Heart right ventricle (tissue), 16 donors: ENCODE data around the gene PRDM2. TPM values are rescaled to one million over a fixed set of nuclear protein-coding genes. Genes with fewer than 3 reads are reported as not detected.

Experiments used
- ATAC-seq, 8 donors: fragments of 200-7000 bp; cut with Tn5 transposase; one replicate each; pipeline ENCODE4 v1.9.1; 2020; ENCODE audit warnings: mild to moderate bottlenecking in 8 of 8, moderate library complexity in 8 of 8, moderate number of reproducible peaks in 1 of 8
- DNase-seq, 2 donors: peaks; one replicate each; pipeline ENCODE4 v3.0.0-alpha.2; 2020
- H3K27ac ChIP-seq, 10 donors: fragments of 200-600 bp; sonication (generic) in 2 of 10; one replicate each; pipeline versions ENCODE4 v1.5.0 to v1.8.0; 2020 to 2022; ENCODE audit warnings: mild to moderate bottlenecking in 3 of 10
- H3K27me3 ChIP-seq, 7 donors: fragments of 200-600 bp; one replicate each; pipeline ENCODE4 v1.8.0; 2021 to 2022; ENCODE audit warnings: mild to moderate bottlenecking in 2 of 7
- H3K36me3 ChIP-seq, 9 donors: fragments of 200-600 bp; sonication (generic) in 1 of 9; one replicate each; pipeline versions ENCODE4 v1.5.0 to v1.8.0; 2020 to 2022; ENCODE audit warnings: mild to moderate bottlenecking in 2 of 9
- H3K4me1 ChIP-seq, 9 donors: fragments of 200-600 bp; sonication (generic) in 1 of 9; one replicate each; pipeline versions ENCODE4 v1.5.0 to v1.8.0; 2020 to 2022; ENCODE audit warnings: mild to moderate bottlenecking in 4 of 9
- H3K4me3 ChIP-seq, 10 donors: fragments of 200-600 bp; sonication (generic) in 2 of 10; one replicate each; pipeline versions ENCODE4 v1.5.0 to v1.8.0; 2020 to 2022; ENCODE audit warnings: mild to moderate bottlenecking in 7 of 10, moderate library complexity in 2 of 10
- H3K9me3 ChIP-seq, 11 donors: fragments of 200-600 bp in 10 of 11; sonication (generic) in 2 of 11; one replicate each; pipeline versions ENCODE4 v1.5.0 to v1.8.0; 2013 to 2022; ENCODE audit warnings: mild to moderate bottlenecking in 2 of 11, control low read depth in 1 of 11, moderate library complexity in 1 of 11
- CTCF ChIP-seq, 9 donors: fragments of 200-600 bp; sonication (generic) in 2 of 9; IDR thresholded peaks; one replicate each; pipeline versions ENCODE4 v1.5.0 to v1.8.0; 2021 to 2022; ENCODE audit warnings: antibody characterized with exemption in 9 of 9, mild to moderate bottlenecking in 5 of 9, moderate library complexity in 1 of 9
- WGBS, 2 donors: extraction: QIAGEN DNeasy Blood & Tissue Kit; methylation state at CpG; one replicate each; pipeline ENCODE4 v1.1.7; 2013; ENCODE audit warnings: inconsistent platforms in 1 of 2; 5-methylcytosine and 5-hydroxymethylcytosine counted together
- intact Hi-C, 10 donors: fragments of 100-400 bp; cut with DNase I; formaldehyde crosslinking; loops; one replicate each; pipeline versions ENCODE4 v1.11.1 to v1.14.2; 2022
- polyA plus RNA-seq, 2 donors: library from polyadenylated mRNA; stranded (reverse); fragments of 200-250 nt; gene quantifications; one replicate each; pipeline ENCODE4 v1.2.3, GENCODE V29; 2013
- total RNA-seq, 10 donors: library from RNA; stranded (reverse); fragmentation: NEBNext Ultra II Directional in 3 of 10; extraction: Animal tissue kit (Norgen Biotek cat#: 25700) in 3 of 10; gene quantifications; one replicate each; pipeline versions ENCODE4 v1.2.1 to v1.2.4, GENCODE V29; 2021 to 2023
- donor health status: Arrhythmogenic right ventricular cardiomyopathy.
- donor health status: ischemic (EF 13 %, LVEDD 7.1; RV severe dilation, severe dysfunction).
- donor health status: healthy with polysubstance abuse.
- donor health status: DM: no; HTN: yes; CAD: no.
- donor health status: DM: no; HTN: no; CAD: no.
- donor health status: ischemic (EF 25% LVEDD 6.9; RV normal size, moderate dysfunction).
- donor health status: ischemic (EF 25% LVEDD 5.7; RV mildly dilated, moderate dysfunction).
- donor health status: healthy.
- donor health status: DM: yes; HTN: yes; CAD: no.
- donor health status: Ischemic cardiomyopathy.
- donor health status: ischemic (EF 35%, LVEDD 5.7; RV mildly dilated, moderate dysfunction).
- donor health status: nonischemic (EF 11% LVEDD 7.7; RV severe dilation, severe dysfunction).
- donor health status: DM: yes; HTN: yes; CAD: no.
- donor health status: PGD.
- donor health status: ischemic (EF 29% LVEDD 5.4; RV normal size, mild dysfunction).
- donor health status: nonischemic (EF 23%, LVEDD 6.1; RV moderate dilation, normal function).

The PRDM2 gene
- total and polyA plus RNA-seq, 12 donors: 10.3 to 57.3 (median 42.4) TPM

- ATAC-seq: no peak
Observed at GRCh38 chr1:13871886-13872285, 171.9 kb downstream of the PRDM2 start.

DNA sequence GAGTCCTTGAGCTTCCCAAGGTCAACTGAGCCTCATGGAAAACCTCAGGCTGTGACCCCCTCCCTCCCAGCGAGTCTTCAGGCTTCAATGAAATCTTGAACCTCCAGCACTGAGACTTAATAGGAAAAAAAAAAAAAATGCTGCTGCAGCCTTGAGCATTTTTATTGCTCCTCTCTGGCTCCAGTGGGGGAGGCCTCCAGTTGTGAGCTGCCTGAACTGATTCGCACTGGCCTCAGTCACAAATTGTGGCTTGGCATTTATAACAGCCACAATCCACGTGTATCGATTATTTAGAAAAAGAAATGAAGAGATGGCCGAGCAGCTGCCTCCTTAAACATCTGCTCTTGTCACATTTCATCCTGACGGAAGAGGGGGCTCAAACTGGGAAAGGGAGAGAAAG, 173.0 kb downstream of the PRDM2 start:
- WGBS, 2 donors: 77 to 79% methylated on average over 6 of the region's 6 CpGs
- Histone ChIP-seq H3K36me3 (no peaks in the 10 kb centered on the region), H3K27me3 (peaks cover 0 to 12% (median 4%) of the 10 kb centered on the region in 7 donors), H3K9me3 (peaks cover 0 to 6% (median 0%) of the 10 kb centered on the region in 11 donors), H3K27ac (no peak overlapping the region), H3K4me1 (no peaks in the 10 kb centered on the region), H3K4me3 (no peak overlapping the region)
- TF ChIP-seq CTCF (IDR thresholded peaks at IDR 0.05): no peak
- intact Hi-C loops: no loop called here
- no peak for ATAC-seq
- DNase-seq: no peak

More at GRCh38 chr1:13871886-13872285, 171.9 kb downstream of the PRDM2 start:
- no peak overlapping the region for H3K27ac ChIP-seq
- WGBS, 2 donors: 82 to 89% methylated on average over 3 of the region's 3 CpGs
- peaks cover 0 to 6% (median 0%) of the 10 kb centered on the region in 11 donors for H3K9me3 ChIP-seq
- intact Hi-C loops: no loop called here
- H3K4me1 ChIP-seq: no peaks in the 10 kb centered on the region
- H3K36me3 ChIP-seq: no peaks in the 10 kb centered on the region
- H3K27me3 ChIP-seq: peaks cover 0 to 6% (median 0%) of the 10 kb centered on the region in 7 donors
- no peak for DNase-seq
- H3K4me3 ChIP-seq: no peak overlapping the region
- TF ChIP-seq CTCF (IDR thresholded peaks at IDR 0.05): no peak

Other genes starting within 250 kb of the PRDM2 start
- 1 to 10 TPM in 4 of 10 donors, under 1 TPM in 4, not detected in 2; 0.20 to 6.7 (median 0.96) TPM for gene LRRC38, start 186.2 kb upstream of the PRDM2 start, total RNA-seq
- gene LRRC38, start 186.2 kb upstream of the PRDM2 start, polyA plus RNA-seq: 1 to 10 TPM in 1 of 2 donors, under 1 TPM in 1; 0.15 to 4.3 TPM
- 10 to 100 TPM; 13.7 to 51.6 (median 27.9) TPM for gene PDPN, start 116.4 kb upstream of the PRDM2 start, total RNA-seq
- 100 to 1,000 TPM in 1 of 2 donors, 1 to 10 TPM in 1; 4.4 to 165 TPM for gene PDPN, start 116.4 kb upstream of the PRDM2 start, polyA plus RNA-seq